ENCODE measurements around the gene SERPINA4. TPM values are rescaled to one million over a fixed set of nuclear protein-coding genes. Genes with fewer than 3 reads are reported as not detected.
"Not testable (repeated sequence)": the region's sequence is repeated elsewhere in the genome, so short reads cannot be mapped to it uniquely, and the experiment has no call there.

The SERPINA4 gene
- total RNA-seq, 1 donor from 2014 or later: 186 TPM

- DNase-seq (ENCODE audit: low spot score) (peak; percentile 48), ATAC-seq (peak; percentile 27)
Observed at GRCh38 chr14:94584591-94585280, 23.5 kb downstream of the SERPINA4 start.

GRCh38 chr14:94586635-94587034, 25.4 kb downstream of the SERPINA4 start:
- DNase-seq (ENCODE audit: low spot score): peak; percentile 42
- ATAC-seq: no peak

DNA sequence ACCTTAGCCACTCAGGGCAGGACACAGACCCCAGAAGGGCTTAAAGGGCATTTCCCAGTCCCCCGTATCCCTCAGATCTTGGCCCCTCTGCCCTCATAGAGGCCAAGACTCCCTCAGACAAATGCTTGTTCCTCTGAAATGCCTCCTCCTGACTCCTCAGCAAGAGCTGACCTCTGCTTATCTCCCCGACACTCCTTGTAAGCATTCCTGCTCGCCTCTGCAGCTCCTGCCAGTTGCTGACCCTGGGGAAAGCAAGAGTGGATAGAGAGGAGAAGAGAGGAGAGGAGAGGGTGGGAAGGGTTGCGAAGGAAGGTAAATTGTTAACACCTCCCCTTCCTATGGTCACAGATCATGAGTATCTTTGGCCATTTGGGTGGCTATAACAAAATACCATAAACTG, 27.1 kb downstream of the SERPINA4 start:
- DNase-seq (ENCODE audit: low spot score) (no peak), ATAC-seq (no peak)

DNA sequence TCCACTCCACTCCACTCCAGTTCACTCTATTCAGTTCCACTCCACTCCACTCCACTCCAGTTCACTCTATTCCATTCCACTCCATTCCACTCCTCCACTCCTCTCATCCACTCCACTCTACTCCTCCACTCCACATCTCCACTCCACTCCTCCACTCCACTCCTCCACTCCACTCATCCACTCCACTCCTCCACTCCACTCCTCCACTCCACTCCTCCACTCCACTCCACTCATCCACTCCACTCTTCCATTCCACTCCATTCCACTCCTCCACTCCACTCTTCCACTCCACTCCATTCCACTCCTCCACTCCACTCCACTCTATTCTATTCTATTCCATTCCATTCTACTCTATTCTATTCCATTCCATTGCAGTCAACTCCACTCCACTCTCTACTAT, 29.8 kb downstream of the SERPINA4 start:
- DNase-seq (ENCODE audit: low spot score): no peak
- ATAC-seq: no peak

GRCh38 chr14:94591871-94592270, 30.6 kb downstream of the SERPINA4 start:
- DNase-seq (ENCODE audit: low spot score): peak; percentile 39
- ATAC-seq: no peak

GRCh38 chr14:94592457-94592856, 31.2 kb downstream of the SERPINA4 start:
- ATAC-seq: no peak
- DNase-seq (ENCODE audit: low spot score): no peak

DNA sequence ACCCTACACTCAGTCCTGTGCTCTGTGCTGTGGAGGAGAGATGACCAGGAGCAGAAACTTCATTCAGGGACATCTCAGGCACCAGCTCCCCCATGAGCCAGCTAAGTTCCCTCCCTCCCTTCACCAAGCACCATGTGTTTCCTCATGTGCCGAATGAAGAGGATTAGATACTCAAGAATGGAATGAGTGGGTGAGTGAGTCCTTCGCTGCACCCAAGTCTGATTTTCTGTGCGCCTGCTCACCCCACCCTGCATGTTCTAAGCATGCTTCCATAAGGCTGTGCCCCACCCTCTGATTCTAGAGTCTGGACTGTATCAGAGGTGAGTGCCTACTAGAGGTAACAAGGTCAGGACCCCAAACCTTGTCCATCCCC, 32.1 kb downstream of the SERPINA4 start:
- ATAC-seq (peak; percentile 7), DNase-seq (ENCODE audit: low spot score) (no peak)

- ATAC-seq (peak; percentile 60), DNase-seq (ENCODE audit: low spot score) (peak; percentile 92)
Observed at GRCh38 chr14:94593749-94594431, 32.6 kb downstream of the SERPINA4 start.

DNA sequence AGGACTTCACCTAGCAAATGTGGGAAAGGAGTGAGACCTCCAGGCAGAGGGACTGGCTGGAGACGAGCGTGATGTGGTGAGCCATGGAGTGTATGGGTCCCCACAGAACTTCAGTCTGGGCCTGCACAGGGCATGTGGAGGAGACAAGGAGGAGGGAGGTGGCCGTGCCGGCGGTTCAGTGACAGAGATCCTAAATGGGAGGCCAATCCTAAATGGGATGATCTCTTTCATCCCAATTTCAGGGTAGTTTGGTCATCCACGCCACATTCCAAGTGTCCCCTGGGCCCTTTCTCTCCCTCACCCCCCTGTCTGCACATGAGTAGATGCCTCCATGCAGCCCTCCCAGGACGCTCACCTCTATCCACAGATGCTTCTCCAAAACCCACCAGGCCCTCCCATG, 33.2 kb downstream of the SERPINA4 start:
- ATAC-seq: peak; percentile 15
- peak; percentile 45 for DNase-seq (ENCODE audit: low spot score)

- ATAC-seq (no peak), DNase-seq (ENCODE audit: low spot score) (peak; percentile 43)
Observed at GRCh38 chr14:94595912-94596311, 34.7 kb downstream of the SERPINA4 start.

DNA sequence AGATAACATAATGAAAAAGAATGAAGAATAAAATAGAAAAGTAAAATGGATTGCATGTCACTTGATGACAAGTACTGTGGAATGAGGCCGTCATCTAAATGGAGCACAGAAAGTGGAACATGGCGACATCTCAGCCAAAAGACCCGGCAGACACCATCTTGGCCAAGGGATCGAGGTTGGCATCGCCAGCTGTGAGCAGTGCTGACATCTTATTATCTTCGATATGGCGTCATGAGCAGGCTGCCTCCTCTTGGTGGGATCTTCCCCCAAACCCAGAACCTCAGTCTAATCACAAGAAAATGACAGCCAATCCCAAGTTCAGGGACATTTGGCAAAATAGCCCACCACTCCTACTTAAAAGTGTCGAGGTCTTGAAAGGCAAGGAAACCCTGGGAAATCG, 35.1 kb downstream of the SERPINA4 start:
- ATAC-seq (no peak), DNase-seq (ENCODE audit: low spot score) (peak; percentile 37)

GRCh38 chr14:94597788-94598187, 36.5 kb downstream of the SERPINA4 start:
- ATAC-seq (no peak), DNase-seq (ENCODE audit: low spot score) (no peak)

GRCh38 chr14:94598506-94598815, 37.2 kb downstream of the SERPINA4 start:
- DNase-seq (ENCODE audit: low spot score) (no peak), ATAC-seq (peak; percentile 21)

DNA sequence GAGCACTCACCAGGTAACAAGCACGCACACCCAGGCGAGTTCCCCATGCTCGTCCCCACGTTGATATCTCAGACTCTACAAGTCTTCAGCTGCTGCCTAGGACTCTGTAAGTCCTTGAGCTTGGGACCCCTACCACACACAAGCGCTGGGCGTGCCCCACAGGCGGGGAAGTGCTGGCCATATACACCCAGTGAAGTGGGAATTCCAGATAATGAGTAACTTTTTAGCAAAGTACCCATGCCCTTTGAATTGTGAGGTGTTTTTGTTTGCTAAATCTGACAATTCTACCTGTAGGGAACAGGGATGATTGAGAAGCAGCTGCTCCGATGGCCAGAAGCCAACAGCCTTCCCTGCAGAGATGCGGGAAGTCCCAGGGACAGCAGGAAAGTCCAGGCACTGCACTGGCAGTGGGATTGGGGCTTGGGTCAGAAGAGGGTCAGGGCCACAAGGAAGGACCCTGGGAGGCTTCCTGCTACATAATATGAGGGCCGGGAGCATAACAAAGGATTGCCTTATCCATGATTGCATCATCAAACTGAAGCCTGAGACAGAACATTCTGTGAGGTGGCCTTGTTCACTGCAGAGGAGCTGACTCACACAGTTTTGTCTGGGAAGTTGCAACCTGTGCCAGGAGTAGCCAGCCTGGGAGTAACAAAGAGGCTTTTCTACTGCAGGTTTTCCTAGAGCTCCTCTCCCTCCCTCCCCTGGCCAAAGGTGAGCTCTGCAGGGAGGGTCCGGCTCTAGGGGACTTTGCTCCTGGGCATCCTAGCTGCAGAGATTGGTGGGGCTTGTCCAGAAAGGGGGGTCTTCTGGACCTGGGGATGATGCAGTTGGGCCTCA, 37.8 kb downstream of the SERPINA4 start:
- ATAC-seq (peak; percentile 50), DNase-seq (ENCODE audit: low spot score) (peak; percentile 87)

DNA sequence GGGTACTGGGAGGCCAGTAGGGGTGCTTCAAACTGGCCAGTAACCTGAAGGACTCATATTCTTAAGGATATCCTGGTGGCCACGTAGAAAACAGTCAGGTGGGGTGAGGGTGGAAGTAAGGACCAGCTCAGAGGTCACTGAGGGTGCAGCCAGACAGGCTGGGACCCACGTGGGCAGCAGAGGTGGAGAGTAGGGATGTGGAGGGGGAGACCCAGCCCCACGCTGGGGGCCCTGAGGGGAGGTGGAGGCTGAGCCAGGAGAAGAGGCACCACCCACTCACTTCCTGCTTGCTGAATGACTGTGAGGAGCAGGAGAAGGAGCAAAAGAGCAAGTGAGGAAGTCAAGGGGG, 38.4 kb downstream of the SERPINA4 start:
- DNase-seq (ENCODE audit: low spot score) (no peak), ATAC-seq (peak; percentile 20)

GRCh38 chr14:94600148-94600545, 38.9 kb downstream of the SERPINA4 start:
- DNase-seq (ENCODE audit: low spot score) (peak; percentile 90), ATAC-seq (peak; percentile 53)

DNA sequence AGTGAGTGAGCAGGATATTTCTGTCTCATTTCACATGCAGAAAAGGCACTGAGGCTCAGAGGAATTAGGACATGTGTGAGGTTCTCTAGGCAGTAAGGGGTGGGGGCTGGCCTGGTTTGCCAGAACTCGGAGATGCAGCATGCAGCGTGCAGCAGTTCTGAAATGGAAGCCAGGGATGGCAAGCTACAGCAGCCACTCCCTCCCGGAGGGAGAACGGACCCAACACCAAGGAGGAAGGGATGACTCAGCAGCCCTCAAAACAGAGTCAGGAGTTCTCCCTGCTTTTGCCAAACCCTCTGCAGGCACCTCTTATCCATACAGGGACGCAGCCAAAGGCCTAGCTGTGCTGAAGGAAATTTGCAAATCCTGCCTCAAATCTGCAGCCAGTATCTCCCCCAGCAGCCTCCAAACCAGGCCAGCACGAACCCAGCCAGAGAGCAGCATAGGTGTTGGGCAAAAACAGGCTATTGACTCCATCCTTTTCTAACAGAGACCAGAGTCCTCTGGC, 40.7 kb downstream of the SERPINA4 start:
- DNase-seq (ENCODE audit: low spot score): no peak
- peak; percentile 18 for ATAC-seq

- DNase-seq (ENCODE audit: low spot score) (no peak), ATAC-seq (no peak)
Observed at GRCh38 chr14:94602722-94603121, 41.5 kb downstream of the SERPINA4 start.

DNA sequence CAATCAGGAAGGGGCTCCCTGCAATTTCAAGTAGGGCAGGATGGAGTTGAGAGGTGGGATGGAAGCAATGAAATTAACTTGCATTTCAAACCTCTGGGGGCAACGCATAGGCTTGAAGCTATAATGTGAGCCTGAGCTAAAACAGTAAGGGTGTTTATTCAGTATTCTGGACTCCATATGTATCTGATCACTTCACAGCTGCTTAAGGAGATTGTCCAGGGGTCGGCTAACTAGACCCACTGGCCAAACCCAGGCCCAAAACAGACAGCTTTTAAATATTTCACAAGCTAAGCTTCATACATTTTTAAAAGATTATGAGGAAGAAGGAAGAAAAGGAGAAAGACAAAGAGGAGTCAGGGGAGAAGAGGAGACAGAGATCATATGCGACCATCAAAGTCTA, 44.1 kb downstream of the SERPINA4 start:
- DNase-seq (ENCODE audit: low spot score) (no peak), ATAC-seq (no peak)

- ATAC-seq; DNase-seq (ENCODE audit: low spot score): not testable (repeated sequence)
Observed at GRCh38 chr14:94608966-94609365, 47.7 kb downstream of the SERPINA4 start.

DNA sequence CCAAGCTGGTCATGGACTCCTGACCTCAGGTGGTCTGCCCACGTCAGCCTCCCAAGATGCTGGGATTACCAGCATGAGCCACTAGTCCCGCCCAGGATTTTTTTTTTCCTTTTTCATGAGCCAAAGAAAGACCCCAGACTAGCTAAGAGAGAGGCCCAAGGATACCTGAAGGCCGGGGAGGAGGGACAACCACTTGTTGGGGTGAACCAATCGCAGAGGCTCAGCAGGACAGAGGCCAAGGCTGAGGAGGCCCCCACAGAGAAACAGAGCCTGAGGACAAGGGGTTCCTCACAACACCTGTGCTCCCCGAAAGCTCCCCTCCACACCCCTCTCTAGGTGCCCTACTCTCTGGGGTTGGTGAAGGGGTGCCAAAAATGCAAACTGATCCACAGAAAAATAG, 49.9 kb downstream of the SERPINA4 start:
- ATAC-seq (no peak), DNase-seq (ENCODE audit: low spot score) (no peak)

DNA sequence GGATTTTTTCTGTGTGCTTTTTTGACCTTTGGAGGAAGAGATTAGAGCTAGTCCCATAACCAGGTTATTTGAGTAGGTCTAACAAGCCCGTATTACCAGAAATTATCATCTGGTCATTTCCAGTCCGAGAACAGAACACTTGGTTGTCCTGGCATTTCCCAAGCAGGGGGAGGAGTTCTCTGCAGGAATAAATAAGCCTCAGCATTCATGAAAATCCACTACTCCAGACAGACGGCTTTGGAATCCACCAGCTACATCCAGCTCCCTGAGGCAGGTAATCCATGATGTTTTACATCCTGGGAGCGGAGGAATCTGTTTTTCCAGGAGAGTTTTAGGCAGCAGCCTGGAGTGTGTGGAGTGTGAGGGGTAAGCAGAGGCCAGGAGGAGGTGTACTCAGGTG, 50.9 kb downstream of the SERPINA4 start, which contains the start of gene SERPINA3:
SERPINA3 (plus strand) TSS at position 218 of the 400 bp plus-strand sequence. CDS start 2,051 bp downstream, outside the sequence.
- DNase-seq (ENCODE audit: low spot score) (peak; percentile 72), ATAC-seq (peak; percentile 70)

All from left lobe of liver (tissue), 2 donors.